Fibroblast of mammary gland (primary cell): Measurements from ENCODE around the gene KY.

ENCODE experiments used
- DNase-seq: peaks from one replicate; pipeline ENCODE4 v3.0.0-alpha.2; 2010; ENCODE audit warnings: low read depth
- H3K4me3 ChIP-seq: 2 replicates; pipeline ENCODE4 v1.5.1; 2011; ENCODE audit warnings: low read depth, mild to moderate bottlenecking, low read length, moderate library complexity; ENCODE audit not compliant: control insufficient read depth
- TF ChIP-seq, protein P1 (sequence below): conservative IDR thresholded peaks from 2 replicates; pipeline ENCODE4 v1.5.1; 2011; ENCODE audit warnings: low read depth, low read length, inconsistent platforms; ENCODE audit not compliant: control insufficient read depth, insufficient read depth

The KY gene

DNA sequence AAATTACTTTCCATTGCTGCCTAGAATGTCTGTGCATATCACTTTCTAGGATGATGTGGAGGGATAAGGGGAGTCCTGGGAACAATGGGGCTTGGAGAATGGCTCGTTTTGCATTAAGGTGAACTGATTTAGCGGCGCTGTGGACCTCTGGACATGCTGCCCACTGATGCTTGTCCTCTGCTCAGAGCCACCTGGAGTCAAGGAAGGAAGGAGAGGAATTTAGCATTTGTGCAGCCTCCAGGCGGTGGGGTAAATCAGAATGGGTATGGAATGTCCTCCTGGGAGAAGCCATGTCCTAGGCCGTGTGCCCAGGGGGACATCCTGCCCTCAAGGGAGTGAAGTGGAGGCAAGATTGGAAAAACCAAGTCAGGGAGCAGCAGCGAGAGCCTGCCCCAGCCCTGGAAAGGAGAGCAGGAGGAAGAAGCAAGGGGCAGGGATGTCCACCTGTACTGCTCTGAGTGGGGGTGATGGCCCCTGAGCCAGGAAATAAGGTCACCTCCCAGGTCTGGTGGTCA is 37.8 kb downstream of the KY start:
- TF ChIP-seq, protein P1, sequence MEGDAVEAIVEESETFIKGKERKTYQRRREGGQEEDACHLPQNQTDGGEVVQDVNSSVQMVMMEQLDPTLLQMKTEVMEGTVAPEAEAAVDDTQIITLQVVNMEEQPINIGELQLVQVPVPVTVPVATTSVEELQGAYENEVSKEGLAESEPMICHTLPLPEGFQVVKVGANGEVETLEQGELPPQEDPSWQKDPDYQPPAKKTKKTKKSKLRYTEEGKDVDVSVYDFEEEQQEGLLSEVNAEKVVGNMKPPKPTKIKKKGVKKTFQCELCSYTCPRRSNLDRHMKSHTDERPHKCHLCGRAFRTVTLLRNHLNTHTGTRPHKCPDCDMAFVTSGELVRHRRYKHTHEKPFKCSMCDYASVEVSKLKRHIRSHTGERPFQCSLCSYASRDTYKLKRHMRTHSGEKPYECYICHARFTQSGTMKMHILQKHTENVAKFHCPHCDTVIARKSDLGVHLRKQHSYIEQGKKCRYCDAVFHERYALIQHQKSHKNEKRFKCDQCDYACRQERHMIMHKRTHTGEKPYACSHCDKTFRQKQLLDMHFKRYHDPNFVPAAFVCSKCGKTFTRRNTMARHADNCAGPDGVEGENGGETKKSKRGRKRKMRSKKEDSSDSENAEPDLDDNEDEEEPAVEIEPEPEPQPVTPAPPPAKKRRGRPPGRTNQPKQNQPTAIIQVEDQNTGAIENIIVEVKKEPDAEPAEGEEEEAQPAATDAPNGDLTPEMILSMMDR = no peak
- DNase-seq = no peak
- no peak overlapping the region for H3K4me3 ChIP-seq

DNA sequence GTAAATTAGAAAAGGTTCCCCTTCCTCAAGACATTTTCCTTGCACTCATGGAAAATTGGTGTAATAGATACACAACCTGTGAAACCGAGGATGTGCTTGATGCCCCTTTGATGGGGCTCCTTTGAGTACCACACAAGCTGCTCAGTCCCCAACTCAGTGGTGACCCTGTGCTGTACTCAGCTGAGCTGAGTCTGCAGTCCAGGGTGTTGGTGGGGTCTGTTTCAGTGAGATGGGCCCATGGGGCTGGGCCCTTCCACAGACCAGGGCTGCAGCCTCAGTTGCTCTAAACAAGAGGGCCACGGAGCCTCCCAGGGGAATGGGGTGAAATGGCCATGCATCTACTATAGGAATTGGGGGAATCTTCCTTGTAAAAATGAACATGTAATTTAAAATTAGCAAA is 39.3 kb downstream of the KY start:
- DNase-seq = no peak
- TF ChIP-seq, protein P1 = no peak
- no peak overlapping the region for H3K4me3 ChIP-seq

GRCh38 chr3:134610432-134611385 is 40.1 kb downstream of the KY start:
- no peak overlapping the region for H3K4me3 ChIP-seq
- TF ChIP-seq, protein P1 = no peak
- no peak for DNase-seq

DNA sequence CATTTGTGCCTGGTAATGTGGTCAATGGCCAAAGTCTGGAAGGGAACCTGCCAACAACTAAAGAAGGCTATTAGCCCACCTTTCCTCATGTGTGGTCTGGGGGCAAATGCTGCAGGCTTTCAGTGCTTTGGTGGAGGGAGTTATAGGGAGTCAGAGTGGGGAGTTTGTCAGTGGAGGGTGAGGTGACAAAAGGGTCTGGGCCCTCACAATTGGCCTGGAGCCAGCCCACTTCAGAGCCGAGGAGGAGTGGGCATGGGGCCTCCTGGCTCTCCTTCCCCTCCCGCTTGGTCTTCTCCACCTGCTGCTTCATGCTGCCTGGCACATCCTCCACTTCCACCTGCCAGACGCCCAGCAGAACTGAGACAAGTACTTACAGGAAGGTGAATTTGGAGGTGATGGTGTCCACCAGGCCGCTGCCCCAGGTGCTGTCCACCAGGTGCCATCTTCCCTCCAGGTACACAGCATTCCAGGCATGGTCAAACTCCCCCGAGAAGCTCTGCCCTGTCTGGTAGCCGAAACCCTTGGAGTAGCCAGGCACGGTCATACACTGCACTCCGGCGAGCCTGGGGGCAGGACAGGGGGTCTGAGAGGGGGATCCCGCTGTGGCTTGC is 40.9 kb downstream of the KY start:
- DNase-seq = no peak
- H3K4me3 ChIP-seq = no peak overlapping the region
- TF ChIP-seq, protein P1 = no peak

DNA sequence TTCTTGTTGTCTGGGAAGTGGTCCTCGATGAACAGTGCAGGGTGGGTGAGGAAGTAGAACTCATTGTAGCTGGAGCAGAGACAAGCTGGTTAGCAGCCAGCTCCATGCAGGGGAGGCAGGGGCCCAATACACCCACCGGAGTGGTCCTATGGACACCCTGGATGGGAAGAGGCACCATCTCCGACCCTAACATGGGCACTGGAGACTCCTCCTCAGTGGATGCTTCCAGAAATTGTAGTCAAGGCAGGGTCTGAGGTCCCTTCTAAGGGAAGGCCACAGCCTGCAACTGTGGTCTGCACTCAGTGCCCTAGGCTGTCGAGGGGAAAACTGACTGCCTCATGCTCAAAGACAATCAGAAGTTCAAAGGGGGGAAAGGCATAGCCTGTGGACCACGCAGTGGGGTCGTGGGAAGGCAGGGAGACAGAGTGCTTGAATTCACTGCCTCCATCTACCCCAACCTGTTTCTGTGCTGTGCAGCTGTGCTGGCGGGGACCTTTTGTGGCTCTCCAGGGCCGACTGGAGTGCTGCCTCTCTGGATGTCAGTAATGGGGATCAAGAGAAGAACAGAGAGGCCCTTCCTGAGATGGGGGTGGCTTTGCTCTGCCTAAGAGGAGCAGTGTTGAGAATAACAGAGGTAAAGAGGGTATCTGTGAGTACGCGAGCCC is 41.9 kb downstream of the KY start:
- DNase-seq = no peak

More for the DNA sequence above, 41.9 kb downstream of the KY start:
- no peak overlapping the region for H3K4me3 ChIP-seq
- TF ChIP-seq, protein P1 = no peak
